A549 (cell line): ENCODE measurements around the gene MSN. TPM values are rescaled to one million over a fixed set of nuclear protein-coding genes. Genes with fewer than 3 reads are reported as not detected.
A peak's percentile ranks its signal among the peaks of the same experiment; 100 is the strongest.

ENCODE experiments used
- ATAC-seq, 2 experiments: fragments of 200-7000 bp in 1 of 2; fragments of >200 bp in 1 of 2; cut with Nextera tagmentation in 1 of 2; cut with Tn5 transposase in 1 of 2; 3 replicates each; pipeline versions ENCODE4 v1.8.0 to v1.9.1; 2018 to 2020; ENCODE audit warnings: mild to moderate bottlenecking in 1 of 2, moderate library complexity in 1 of 2
- CTCF ChIA-PET: fragments of 300-600 bp; sonication (Branson Sonifier 250); formaldehyde crosslinking; extraction: SDS; loops from one replicate; lab custom pipeline; 2021; ENCODE audit warnings: antibody characterized with exemption, inconsistent platforms; lab: Yijun Ruan, JAX
- POLR2A ChIA-PET: fragments of 350-600 bp; formaldehyde crosslinking; extraction: SDS; loops from one replicate; lab custom pipeline; 2021; ENCODE audit warnings: antibody characterized with exemption, inconsistent platforms; lab: Yijun Ruan, JAX
- DNase-seq, 2 experiments: peaks; one replicate each; pipeline versions ENCODE4 v3.0.0 to v3.0.0-alpha.2; 2011 to 2016; ENCODE audit warnings: low read depth in 1 of 2, low spot score in 1 of 2
- FAIRE-seq: peaks from 2 replicates; lab custom pipeline; 2011; peaks lifted over from hg19 to GRCh38; lab: Jason Lieb, UNC
- H3K27ac ChIP-seq, 2 experiments: fragments of >200 bp; sonication (Bioruptor Twin); formaldehyde crosslinking; 3 replicates each; pipeline ENCODE4 v1.5.1; 2016 to 2017
- H3K4me1 ChIP-seq: fragments of >200 bp; sonication (Bioruptor Twin); formaldehyde crosslinking; 3 replicates; pipeline ENCODE4 v1.6.1; 2016
- H3K4me2 ChIP-seq: fragments of >200 bp; sonication (Bioruptor Twin); formaldehyde crosslinking; 3 replicates; pipeline ENCODE4 v1.6.1; 2016
- H3K4me3 ChIP-seq: fragments of >200 bp; sonication (Bioruptor Twin); formaldehyde crosslinking; 3 replicates; pipeline ENCODE4 v1.5.1; 2016
- H3K9me3 ChIP-seq: fragments of >200 bp; sonication (Bioruptor Twin); formaldehyde crosslinking; 3 replicates; pipeline ENCODE4 v1.6.1; 2016
- BHLHE40 ChIP-seq: IDR thresholded peaks from 2 replicates; pipeline ENCODE4 v1.6.1; 2012; ENCODE audit warnings: low read depth, low read length, inconsistent platforms
- CEBPB ChIP-seq, 2 experiments: fragments of >200 bp in 1 of 2; sonication (Bioruptor Twin) in 1 of 2; formaldehyde crosslinking in 1 of 2; IDR thresholded peaks; 2 replicates each; pipeline ENCODE4 v1.6.1; 2012 to 2016
- CHD4 ChIP-seq: fragments of 200-600 bp; sonication (generic); IDR thresholded peaks from 2 replicates; pipeline ENCODE4 v1.6.1; 2016; ENCODE audit warnings: antibody characterized with exemption, mild to moderate bottlenecking, borderline replicate concordance
- E2F6 ChIP-seq: IDR thresholded peaks from 2 replicates; pipeline ENCODE4 v1.6.1; 2012; ENCODE audit warnings: low read depth, borderline replicate concordance
- EHMT2 ChIP-seq: fragments of 200-600 bp; sonication (generic); IDR thresholded peaks from 2 replicates; pipeline ENCODE4 v1.6.1; 2016; ENCODE audit warnings: antibody characterized with exemption, low read depth, mild to moderate bottlenecking, moderate library complexity
- ESRRA ChIP-seq: fragments of 150-350 bp; IDR thresholded peaks from 2 replicates; pipeline ENCODE4 v1.6.1; 2014; ENCODE audit warnings: mild to moderate bottlenecking, low read length, borderline replicate concordance
- FOSL2 ChIP-seq, 2 experiments: fragments of 450-650 bp in 1 of 2; fragments of >200 bp in 1 of 2; sonication (Bioruptor Twin) in 1 of 2; formaldehyde crosslinking; IDR thresholded peaks; 2 replicates each; pipeline versions ENCODE4 v1.5.0 to v1.6.1; 2016 to 2020; ENCODE audit warnings: mild to moderate bottlenecking in 1 of 2, moderate library complexity in 1 of 2
- GATA3 ChIP-seq: IDR thresholded peaks from 2 replicates; pipeline ENCODE4 v1.6.1; 2012; ENCODE audit warnings: borderline replicate concordance
- HOXA7 ChIP-seq: fragments of 250-450 bp; sonication (Bioruptor Pico); IDR thresholded peaks from 2 replicates; pipeline ENCODE4 v1.5.0; 2020; ENCODE audit warnings: mild to moderate bottlenecking, moderate library complexity
- HOXB13 ChIP-seq: fragments of 250-450 bp; sonication (Bioruptor Pico); IDR thresholded peaks from 2 replicates; pipeline ENCODE4 v1.5.0; 2020; ENCODE audit warnings: low read depth, mild to moderate bottlenecking, moderate library complexity
- KDM1A ChIP-seq: fragments of 200-600 bp; sonication (generic); IDR thresholded peaks from 2 replicates; pipeline ENCODE4 v1.6.1; 2016; ENCODE audit warnings: low read depth, mild to moderate bottlenecking
- MAZ ChIP-seq: fragments of 150-350 bp; IDR thresholded peaks from 2 replicates; pipeline ENCODE4 v1.6.1; 2014; ENCODE audit warnings: antibody characterized with exemption, low read depth, low read length, borderline replicate concordance
- NFE2L2 ChIP-seq: fragments of 150-350 bp; conservative IDR thresholded peaks from 2 replicates; pipeline ENCODE4 v1.6.1; 2014; ENCODE audit warnings: low read length
- NPAS2 ChIP-seq: fragments of 250-450 bp; sonication (Bioruptor Pico); IDR thresholded peaks from 2 replicates; pipeline ENCODE4 v1.8.0; 2022; ENCODE audit warnings: mild to moderate bottlenecking, moderate library complexity, borderline replicate concordance
- NR3C1 ChIP-seq: fragments of >200 bp; sonication (Bioruptor Twin); formaldehyde crosslinking; IDR thresholded peaks from 3 replicates; pipeline ENCODE4 v1.6.1; 2017
- PBX3 ChIP-seq: IDR thresholded peaks from 2 replicates; pipeline ENCODE4 v1.6.1; 2012
- RAD21 ChIP-seq, 2 experiments: fragments of >200 bp in 1 of 2; sonication (Bioruptor Twin) in 1 of 2; formaldehyde crosslinking in 1 of 2; IDR thresholded peaks in 1 of 2; conservative IDR thresholded peaks in 1 of 2; 2 replicates in 1 of 2; 3 replicates in 1 of 2; pipeline ENCODE4 v1.6.1; 2012 to 2018; ENCODE audit warnings: inconsistent platforms in 1 of 2
- RCOR1 ChIP-seq: fragments of 150-350 bp; IDR thresholded peaks from 2 replicates; pipeline ENCODE4 v1.6.1; 2014; ENCODE audit warnings: antibody characterized with exemption, low read length, low read depth
- SMC3 ChIP-seq: fragments of >200 bp; sonication (Bioruptor Twin); formaldehyde crosslinking; IDR thresholded peaks from 3 replicates; pipeline ENCODE4 v1.6.1; 2018; ENCODE audit warnings: inconsistent platforms
- SREBF2 ChIP-seq: fragments of 450-650 bp; IDR thresholded peaks from 2 replicates; pipeline ENCODE4 v1.6.1; 2014; ENCODE audit warnings: mild to moderate bottlenecking, moderate library complexity
- TFCP2L1 ChIP-seq: fragments of 250-450 bp; sonication (Bioruptor Pico); IDR thresholded peaks from 2 replicates; pipeline ENCODE4 v1.5.0; 2021; ENCODE audit warnings: mild to moderate bottlenecking
- TP53 ChIP-seq: fragments of 250-450 bp; sonication (Bioruptor Pico); IDR thresholded peaks from 2 replicates; pipeline ENCODE4 v1.5.0; 2021; ENCODE audit warnings: mild to moderate bottlenecking, moderate library complexity
- ZFP36 ChIP-seq: fragments of 450-650 bp; IDR thresholded peaks from 2 replicates; pipeline ENCODE4 v1.6.1; 2014; ENCODE audit warnings: borderline replicate concordance; ENCODE audit not compliant: partially characterized antibody
- WGBS: methylation state at CpG from one replicate; pipeline ENCODE4 v1.1.6; 2017; ENCODE audit errors: missing lambda C conversion rate; 5-methylcytosine and 5-hydroxymethylcytosine counted together
- polyA plus RNA-seq, 4 experiments: library from polyadenylated mRNA; depleted of rRNA in 3 of 4; stranded (reverse); fragments of >200 nt; fragmentation: RNase III in 1 of 4; extraction: RNeasy Plus Mini Kit Qiagen cat#74134 plus additional on column Dnase treatment in 1 of 4; gene quantifications; 2 replicates in 3 of 4; 3 replicates in 1 of 4; pipeline ENCODE4 v1.2.3, GENCODE V29; 2011 to 2017
- TF ChIP-seq, protein P1 (sequence below): fragments of 250-450 bp; sonication (Bioruptor Pico); IDR thresholded peaks from 2 replicates; pipeline ENCODE4 v1.5.0; 2021; ENCODE audit warnings: mild to moderate bottlenecking, moderate library complexity, borderline replicate concordance

The MSN gene
- polyA plus RNA-seq, 2 of the 4 experiments (the other 2 are of a cell fraction), result 269 to 285 TPM

DNA sequence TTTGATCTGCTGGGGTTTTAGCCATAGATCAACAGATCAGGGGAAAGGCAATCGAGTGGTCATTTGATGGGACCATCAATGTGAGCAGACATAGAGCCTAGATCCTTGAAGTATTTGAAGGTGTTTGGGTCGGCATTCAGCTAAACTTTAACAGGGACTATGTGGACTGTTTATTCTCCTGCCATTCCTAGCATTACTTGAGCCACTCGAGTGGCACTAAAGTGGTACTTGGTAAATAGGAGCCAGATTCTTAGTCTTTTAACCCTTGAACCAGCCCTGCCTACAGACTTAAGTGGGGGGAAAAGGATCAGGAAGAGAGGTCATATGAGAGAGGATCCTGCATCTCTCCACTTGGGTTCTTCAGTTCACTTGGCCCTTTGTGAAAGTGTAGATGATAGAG, 3.8 kb downstream of the MSN start:
- DNase-seq, result no peak
- no peak for ATAC-seq
- Histone ChIP-seq H3K4me2 (peak overlapping the region; percentile 94), H3K4me3 (0 out of 3 replicates have a peak overlapping the region, but pooled peaks have one; percentile 12), H3K9me3 (no peaks in the 10 kb centered on the region), H3K4me1 (peaks cover 74% of the 10 kb centered on the region), H3K27ac (peak overlapping the region in 1 of 2 experiments; percentile 67; a peak in 3 of 6 replicates)
- TF ChIP-seq FOSL2 (IDR thresholded peaks at IDR 0.05), result no peak
- TF ChIP-seq FOSL2 (CRISPR knock-in tag; IDR thresholded peaks at IDR 0.05), result no peak
- no peak for TF ChIP-seq NR3C1
- TF ChIP-seq EHMT2, result no peak
- TF ChIP-seq TP53 (CRISPR knock-in tag), result no peak
- no peak for TF ChIP-seq NFE2L2
- no peak for TF ChIP-seq SREBF2
- TF ChIP-seq, protein P1, sequence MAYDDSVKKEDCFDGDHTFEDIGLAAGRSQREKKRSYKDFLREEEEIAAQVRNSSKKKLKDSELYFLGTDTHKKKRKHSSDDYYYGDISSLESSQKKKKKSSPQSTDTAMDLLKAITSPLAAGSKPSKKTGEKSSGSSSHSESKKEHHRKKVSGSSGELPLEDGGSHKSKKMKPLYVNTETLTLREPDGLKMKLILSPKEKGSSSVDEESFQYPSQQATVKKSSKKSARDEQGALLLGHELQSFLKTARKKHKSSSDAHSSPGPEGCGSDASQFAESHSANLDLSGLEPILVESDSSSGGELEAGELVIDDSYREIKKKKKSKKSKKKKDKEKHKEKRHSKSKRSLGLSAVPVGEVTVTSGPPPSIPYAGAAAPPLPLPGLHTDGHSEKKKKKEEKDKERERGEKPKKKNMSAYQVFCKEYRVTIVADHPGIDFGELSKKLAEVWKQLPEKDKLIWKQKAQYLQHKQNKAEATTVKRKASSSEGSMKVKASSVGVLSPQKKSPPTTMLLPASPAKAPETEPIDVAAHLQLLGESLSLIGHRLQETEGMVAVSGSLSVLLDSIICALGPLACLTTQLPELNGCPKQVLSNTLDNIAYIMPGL, result no peak
- TF ChIP-seq MAZ, result no peak
- no peak for TF ChIP-seq RAD21 (conservative IDR thresholded peaks at IDR 0.05 in 1 of 2, IDR thresholded peaks at IDR 0.05 in 1 of 2)
- no peak for TF ChIP-seq E2F6
- TF ChIP-seq RCOR1, result no peak
- WGBS, result 33% methylated on average over 3 of the region's 3 CpGs
- ChIA-PET CTCF (interaction anchor here (1.3 kb wide), 1 partner anchor 17 kb away, joined by 3 read pairs; no protein-coding TSS in a partner anchor), POLR2A (no interaction called here)
- no peak for FAIRE-seq

- no peak for DNase-seq
- H3K9me3 ChIP-seq, result no peaks in the 10 kb centered on the region
- no peak overlapping the region for H3K4me3 ChIP-seq
- ChIA-PET POLR2A (no interaction called here), CTCF (interaction anchor here (1.3 kb wide), 1 partner anchor 12 kb away, joined by 3 read pairs; no protein-coding TSS in a partner anchor)
- H3K4me2 ChIP-seq, result peak overlapping the region; percentile 94
- TF ChIP-seq NFE2L2 (no peak), HOXB13 (CRISPR knock-in tag) (no peak), GATA3 (no peak), SMC3 (no peak), EHMT2 (no peak), TFCP2L1 (CRISPR knock-in tag) (no peak), CEBPB (IDR thresholded peaks at IDR 0.05) (no peak), CHD4 (no peak), ZFP36 (no peak), ESRRA (no peak), PBX3 (no peak), E2F6 (no peak), KDM1A (no peak), RAD21 (conservative IDR thresholded peaks at IDR 0.05 in 1 of 2, IDR thresholded peaks at IDR 0.05 in 1 of 2) (no peak), NPAS2 (no peak), FOSL2 (IDR thresholded peaks at IDR 0.05) (no peak), FOSL2 (CRISPR knock-in tag; IDR thresholded peaks at IDR 0.05) (no peak), HOXA7 (no peak), BHLHE40 (no peak)
- FAIRE-seq, result no peak
- WGBS, result 63% methylated on average over 1 of the region's 1 CpG
- no peak for ATAC-seq
- peak overlapping the region in 1 of 2 experiments; percentile 67; a peak in 2 of 6 replicates for H3K27ac ChIP-seq
- peaks cover 76% of the 10 kb centered on the region for H3K4me1 ChIP-seq
Measured at GRCh38 chrX:65671966-65672365, 4.5 kb downstream of the MSN start.
